Keratinocyte (primary cell): ENCODE data around the gene MEF2B. TPM values are rescaled to one million over a fixed set of nuclear protein-coding genes. Genes with fewer than 3 reads are reported as not detected.

Source experiments
- DNase-seq: peaks from one replicate; pipeline ENCODE4 v3.0.0-alpha.2; 2011; ENCODE audit warnings: low read depth, missing footprints, low spot score
- FAIRE-seq: peaks from 2 replicates; lab custom pipeline; 2011; peaks lifted over from hg19 to GRCh38; lab: Jason Lieb, UNC
- H2AFZ ChIP-seq: 2 replicates; pipeline ENCODE4 v1.6.0; 2012; ENCODE audit warnings: low read length, control low read depth, inconsistent platforms; ENCODE audit not compliant: control insufficient read depth
- H3K27ac ChIP-seq: 2 replicates; pipeline ENCODE4 v1.5.1; 2011; ENCODE audit warnings: low read length; ENCODE audit not compliant: control insufficient read depth, insufficient read depth
- H3K27me3 ChIP-seq: 3 replicates; pipeline ENCODE4 v1.6.0; 2011; ENCODE audit warnings: low read length; ENCODE audit not compliant: control insufficient read depth, insufficient read depth; ENCODE audit errors: extremely low read depth
- H3K36me3 ChIP-seq, 2 experiments: 2 replicates in 1 of 2; 3 replicates in 1 of 2; pipeline ENCODE4 v1.5.1; 2011; ENCODE audit warnings: low read length in 2 of 2, mild to moderate bottlenecking in 1 of 2; ENCODE audit not compliant: control insufficient read depth in 2 of 2, insufficient read depth in 2 of 2; ENCODE audit errors: extremely low read depth in 1 of 2
- H3K4me1 ChIP-seq: 3 replicates; pipeline ENCODE4 v1.5.1; 2011; ENCODE audit warnings: low read length; ENCODE audit not compliant: control insufficient read depth, insufficient read depth; ENCODE audit errors: extremely low read depth
- H3K4me2 ChIP-seq: 3 replicates; pipeline ENCODE4 v1.6.0; 2011; ENCODE audit warnings: low read depth, low read length; ENCODE audit not compliant: control insufficient read depth, insufficient read depth; ENCODE audit errors: extremely low read depth
- H3K4me3 ChIP-seq, 3 experiments: fragments of 200-600 bp in 1 of 3; sonication (generic) in 1 of 3; 2 replicates in 2 of 3; 3 replicates in 1 of 3; pipeline ENCODE4 v1.5.1; 2011 to 2016; ENCODE audit warnings: low read length in 3 of 3, mild to moderate bottlenecking in 3 of 3, control low read depth in 2 of 3, inconsistent platforms in 1 of 3, low read depth in 1 of 3, mixed read lengths in 1 of 3, mixed run types in 1 of 3, moderate library complexity in 1 of 3; ENCODE audit not compliant: control insufficient read depth in 2 of 3, insufficient read depth in 2 of 3; ENCODE audit errors: extremely low read depth in 1 of 3
- H3K79me2 ChIP-seq: 2 replicates; pipeline ENCODE4 v1.6.0; 2012; ENCODE audit warnings: low read length; ENCODE audit not compliant: control insufficient read depth, insufficient read depth
- H3K9ac ChIP-seq: 3 replicates; pipeline ENCODE4 v1.6.0; 2011; ENCODE audit warnings: low read length; ENCODE audit not compliant: control insufficient read depth, insufficient read depth; ENCODE audit errors: extremely low read depth
- H3K9me1 ChIP-seq: 3 replicates; pipeline ENCODE4 v1.6.0; 2011; ENCODE audit warnings: low read length; ENCODE audit not compliant: control insufficient read depth, insufficient read depth; ENCODE audit errors: extremely low read depth
- H3K9me3 ChIP-seq: 2 replicates; pipeline ENCODE4 v1.5.1; 2012; ENCODE audit warnings: low read depth, low read length; ENCODE audit not compliant: control insufficient read depth
- H4K20me1 ChIP-seq: 3 replicates; pipeline ENCODE4 v1.6.0; 2011; ENCODE audit warnings: low read length; ENCODE audit not compliant: control insufficient read depth, insufficient read depth; ENCODE audit errors: extremely low read depth
- EZH2 ChIP-seq: IDR thresholded peaks from one replicate; pipeline ENCODE4 v1.6.1; 2012; ENCODE audit warnings: inconsistent platforms, mild to moderate bottlenecking, low read length, moderate library complexity
- dilution Hi-C: fragments of 300-500 bp; cut with MboI; formaldehyde crosslinking; loops from one replicate; pipeline ENCODE4 v1.7.0; 2020; ENCODE audit warnings: low sequenced_read_pairs; ENCODE audit not compliant: extremely low pct_ligation_motif_present
- polyA plus RNA-seq, 5 experiments: library from polyadenylated mRNA; depleted of rRNA in 3 of 5; stranded (reverse) in 3 of 5; stranded (forward) in 1 of 5; unstranded in 1 of 5; fragments of >200 nt; gene quantifications; 1 replicate in 1 of 5; 2 replicates in 3 of 5; 3 replicates in 1 of 5; pipeline versions ENCODE4 v1.2.1 to v1.2.3, GENCODE V29; 2011 to 2012; ENCODE audit warnings: missing spikeins in 2 of 5, low read depth in 1 of 5, low replicate concordance in 1 of 5
- TF ChIP-seq, protein P1 (sequence below), 3 experiments: IDR thresholded peaks in 1 of 3; conservative IDR thresholded peaks in 1 of 3; optimal IDR thresholded peaks in 1 of 3; 2 replicates in 2 of 3; 3 replicates in 1 of 3; pipeline versions ENCODE3 to v1.5.1; 2011; ENCODE audit warnings: low read length in 3 of 3, mild to moderate bottlenecking in 3 of 3, moderate library complexity in 2 of 3, control low read depth in 1 of 3, inconsistent platforms in 1 of 3; ENCODE audit not compliant: insufficient read depth in 2 of 3; ENCODE audit errors: extremely low read depth in 1 of 3

MEF2B gene
- polyA plus RNA-seq, 1 donor (not counting 4 experiments of a cell fraction or from before 2014, with no cell fraction given): 0.05 TPM

DNA sequence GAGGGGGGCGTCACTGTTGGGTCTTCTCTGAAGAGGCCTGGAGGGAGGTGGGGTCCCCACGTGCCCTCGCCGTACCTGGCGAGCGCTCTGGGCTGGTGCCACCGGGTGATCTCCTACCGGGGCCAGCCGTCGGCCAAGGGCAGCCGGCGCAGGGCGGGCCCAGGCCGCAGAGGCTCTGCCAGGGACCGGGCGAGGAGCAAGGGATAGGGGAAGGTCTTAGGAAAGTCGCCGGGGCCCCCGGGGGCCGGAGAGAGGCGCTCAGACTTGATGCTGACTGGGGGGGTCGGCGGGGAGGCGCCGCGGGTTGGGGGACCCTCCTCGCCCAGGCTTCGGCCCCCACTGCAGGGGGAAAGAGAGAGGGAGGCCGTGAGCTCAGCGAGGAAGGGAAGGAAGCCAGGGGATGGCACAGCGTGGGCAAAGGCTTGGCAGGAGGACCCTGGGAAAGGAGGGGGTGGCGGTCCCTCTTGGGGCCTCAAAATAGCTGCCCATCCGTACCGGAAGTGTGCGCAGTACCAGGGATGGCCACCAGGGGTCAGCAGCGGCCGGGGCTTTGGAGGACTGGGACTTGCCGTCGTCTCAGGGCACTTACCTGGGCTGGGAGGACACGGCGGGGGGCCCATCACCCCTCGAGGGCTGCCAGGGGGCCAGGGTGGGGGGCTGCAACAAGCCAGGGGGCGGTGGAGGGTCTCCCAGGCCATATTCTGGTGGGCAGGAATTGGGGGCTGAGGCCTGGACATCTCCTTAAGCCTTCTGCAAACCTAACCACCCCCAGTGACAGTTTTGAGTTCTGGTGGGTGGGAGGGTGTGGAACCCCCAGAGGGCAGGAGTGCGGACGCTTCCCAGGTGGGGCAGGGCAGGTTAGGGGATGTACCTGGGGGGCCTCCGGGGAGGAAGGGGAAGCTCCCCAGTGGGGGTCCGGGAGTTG is 24.1 kb downstream of the MEF2B start:
- peak overlapping the region; percentile 68 for H2AFZ ChIP-seq
- no peaks in the 10 kb centered on the region for H3K9me3 ChIP-seq
- peaks cover 0 to 3% of the 10 kb centered on the region in 2 experiments for H3K36me3 ChIP-seq
- H3K27ac ChIP-seq: no peak overlapping the region
- H3K79me2 ChIP-seq: no peaks in the 10 kb centered on the region
- dilution Hi-C loops: no loop called here
- no peaks in the 10 kb centered on the region for H3K4me1 ChIP-seq
- H3K4me3 ChIP-seq: no peak overlapping the region
- TF ChIP-seq EZH2: no peak
- TF ChIP-seq, protein P1, sequence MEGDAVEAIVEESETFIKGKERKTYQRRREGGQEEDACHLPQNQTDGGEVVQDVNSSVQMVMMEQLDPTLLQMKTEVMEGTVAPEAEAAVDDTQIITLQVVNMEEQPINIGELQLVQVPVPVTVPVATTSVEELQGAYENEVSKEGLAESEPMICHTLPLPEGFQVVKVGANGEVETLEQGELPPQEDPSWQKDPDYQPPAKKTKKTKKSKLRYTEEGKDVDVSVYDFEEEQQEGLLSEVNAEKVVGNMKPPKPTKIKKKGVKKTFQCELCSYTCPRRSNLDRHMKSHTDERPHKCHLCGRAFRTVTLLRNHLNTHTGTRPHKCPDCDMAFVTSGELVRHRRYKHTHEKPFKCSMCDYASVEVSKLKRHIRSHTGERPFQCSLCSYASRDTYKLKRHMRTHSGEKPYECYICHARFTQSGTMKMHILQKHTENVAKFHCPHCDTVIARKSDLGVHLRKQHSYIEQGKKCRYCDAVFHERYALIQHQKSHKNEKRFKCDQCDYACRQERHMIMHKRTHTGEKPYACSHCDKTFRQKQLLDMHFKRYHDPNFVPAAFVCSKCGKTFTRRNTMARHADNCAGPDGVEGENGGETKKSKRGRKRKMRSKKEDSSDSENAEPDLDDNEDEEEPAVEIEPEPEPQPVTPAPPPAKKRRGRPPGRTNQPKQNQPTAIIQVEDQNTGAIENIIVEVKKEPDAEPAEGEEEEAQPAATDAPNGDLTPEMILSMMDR (optimal IDR thresholded peaks at IDR 0.05 in 1 of 3, IDR thresholded peaks at IDR 0.05 in 1 of 3, conservative IDR thresholded peaks at IDR 0.05 in 1 of 3; ENCODE audit: extremely low read depth in 1 of 3, insufficient read depth in 2 of 3, low read length in 3 of 3): peak; percentile 78 to 99 (median 97)
- H3K27me3 ChIP-seq: no peaks in the 10 kb centered on the region
- H3K9me1 ChIP-seq: no peaks in the 10 kb centered on the region
- H3K4me2 ChIP-seq: no peak overlapping the region
- DNase-seq (no peak), FAIRE-seq (peak; percentile 55)
- H4K20me1 ChIP-seq: no peaks in the 10 kb centered on the region
- H3K9ac ChIP-seq: no peak overlapping the region

DNA sequence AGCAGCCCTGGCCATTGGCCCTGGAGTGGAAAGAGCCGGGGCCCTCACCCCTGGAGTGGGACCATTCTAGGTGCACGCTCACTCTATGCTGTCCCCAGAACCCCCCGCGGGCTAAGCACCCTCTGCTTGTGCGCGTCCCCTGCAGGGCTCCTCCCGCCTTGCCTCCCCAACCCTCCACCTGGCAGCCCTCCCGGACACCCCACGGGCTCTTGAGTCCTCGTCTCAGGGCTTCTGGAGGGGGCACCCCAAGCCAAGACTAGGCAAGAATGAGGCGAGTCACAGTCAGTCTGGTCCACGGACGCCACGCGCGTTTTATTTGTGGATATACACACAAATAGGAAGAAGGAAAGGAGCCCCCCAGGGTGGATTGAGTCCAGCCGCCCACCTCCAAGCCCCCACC is 24.8 kb downstream of the MEF2B start:
- FAIRE-seq: no peak

More for the DNA sequence above, 24.8 kb downstream of the MEF2B start:
- TF ChIP-seq, protein P1 (optimal IDR thresholded peaks at IDR 0.05 in 1 of 3, IDR thresholded peaks at IDR 0.05 in 1 of 3, conservative IDR thresholded peaks at IDR 0.05 in 1 of 3; ENCODE audit: extremely low read depth in 1 of 3, insufficient read depth in 2 of 3, low read length in 3 of 3): no peak
- no peaks in the 10 kb centered on the region for H3K4me1 ChIP-seq
- no peaks in the 10 kb centered on the region for H3K9me3 ChIP-seq
- no peaks in the 10 kb centered on the region for H4K20me1 ChIP-seq
- H3K27me3 ChIP-seq: no peaks in the 10 kb centered on the region
- no peaks in the 10 kb centered on the region for H3K79me2 ChIP-seq
- dilution Hi-C loops: no loop called here
- no peak for DNase-seq
- H3K4me2 ChIP-seq: no peak overlapping the region
- H3K4me3 ChIP-seq: no peak overlapping the region
- H3K27ac ChIP-seq: no peak overlapping the region
- no peaks in the 10 kb centered on the region for H3K9me1 ChIP-seq
- H2AFZ ChIP-seq: no peak overlapping the region
- peaks cover 0 to 3% of the 10 kb centered on the region in 2 experiments for H3K36me3 ChIP-seq
- no peak overlapping the region for H3K9ac ChIP-seq
